Fibroblast of mammary gland (primary cell): Measurements from ENCODE around the gene TXNDC16.

ENCODE experiments used
- DNase-seq: peaks from one replicate; pipeline ENCODE4 v3.0.0-alpha.2; 2010; ENCODE audit warnings: low read depth
- H3K4me3 ChIP-seq: 2 replicates; pipeline ENCODE4 v1.5.1; 2011; ENCODE audit warnings: low read depth, mild to moderate bottlenecking, low read length, moderate library complexity; ENCODE audit not compliant: control insufficient read depth
- TF ChIP-seq, protein P1 (sequence below): conservative IDR thresholded peaks from 2 replicates; pipeline ENCODE4 v1.5.1; 2011; ENCODE audit warnings: low read depth, low read length, inconsistent platforms; ENCODE audit not compliant: control insufficient read depth, insufficient read depth

Gene TXNDC16

GRCh38 chr14:52552063-52552988 is at the start of gene TXNDC16, which contains the start of gene GPR137C:
Gene TXNDC16 (minus strand): TSS chr14:52552505. CDS start chr14:52543557, 8,948 bp downstream.
Gene GPR137C (plus strand): TSS chr14:52552836. CDS start chr14:52553148, 312 bp downstream.
- DNase-seq, result peak; percentile 99
- TF ChIP-seq, protein P1, sequence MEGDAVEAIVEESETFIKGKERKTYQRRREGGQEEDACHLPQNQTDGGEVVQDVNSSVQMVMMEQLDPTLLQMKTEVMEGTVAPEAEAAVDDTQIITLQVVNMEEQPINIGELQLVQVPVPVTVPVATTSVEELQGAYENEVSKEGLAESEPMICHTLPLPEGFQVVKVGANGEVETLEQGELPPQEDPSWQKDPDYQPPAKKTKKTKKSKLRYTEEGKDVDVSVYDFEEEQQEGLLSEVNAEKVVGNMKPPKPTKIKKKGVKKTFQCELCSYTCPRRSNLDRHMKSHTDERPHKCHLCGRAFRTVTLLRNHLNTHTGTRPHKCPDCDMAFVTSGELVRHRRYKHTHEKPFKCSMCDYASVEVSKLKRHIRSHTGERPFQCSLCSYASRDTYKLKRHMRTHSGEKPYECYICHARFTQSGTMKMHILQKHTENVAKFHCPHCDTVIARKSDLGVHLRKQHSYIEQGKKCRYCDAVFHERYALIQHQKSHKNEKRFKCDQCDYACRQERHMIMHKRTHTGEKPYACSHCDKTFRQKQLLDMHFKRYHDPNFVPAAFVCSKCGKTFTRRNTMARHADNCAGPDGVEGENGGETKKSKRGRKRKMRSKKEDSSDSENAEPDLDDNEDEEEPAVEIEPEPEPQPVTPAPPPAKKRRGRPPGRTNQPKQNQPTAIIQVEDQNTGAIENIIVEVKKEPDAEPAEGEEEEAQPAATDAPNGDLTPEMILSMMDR, result no peak
- H3K4me3 ChIP-seq, result peak within 1 kb of the TSS; percentile 77

GRCh38 chr14:52599974-52600373 is 47.7 kb upstream of the TXNDC16 start:
- DNase-seq, result no peak
- H3K4me3 ChIP-seq, result no peak overlapping the region
- TF ChIP-seq, protein P1, result no peak

GRCh38 chr14:52598568-52598967 is 46.3 kb upstream of the TXNDC16 start:
- TF ChIP-seq, protein P1, result no peak
- no peak overlapping the region for H3K4me3 ChIP-seq

GRCh38 chr14:52596861-52597260 is 44.6 kb upstream of the TXNDC16 start:
- DNase-seq, result peak; percentile 4
- TF ChIP-seq, protein P1, result no peak

More at GRCh38 chr14:52598568-52598967, 46.3 kb upstream of the TXNDC16 start:
- DNase-seq, result no peak

DNA sequence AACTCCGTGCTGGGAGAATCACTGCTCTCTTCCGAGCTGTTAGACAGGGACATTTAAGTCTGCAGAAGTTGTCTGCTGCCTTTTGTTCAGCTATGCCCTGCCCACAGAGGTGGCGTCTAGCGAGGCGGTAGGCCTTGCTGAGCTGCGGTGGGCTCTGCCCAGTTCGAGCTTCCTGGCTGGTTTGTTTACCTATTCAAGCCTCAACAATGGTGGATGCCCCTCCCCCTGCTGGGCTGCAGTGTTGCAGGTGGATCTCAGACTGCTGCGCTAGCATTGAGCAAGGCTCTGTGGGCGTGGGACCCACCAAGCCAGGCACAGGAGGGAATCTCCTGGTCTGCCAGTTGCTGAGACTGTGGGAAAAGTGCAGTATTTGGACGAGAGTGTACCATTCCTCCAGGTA is 44.0 kb upstream of the TXNDC16 start:
- H3K4me3 ChIP-seq, result no peak overlapping the region
- DNase-seq, result no peak
- TF ChIP-seq, protein P1, result no peak

More at GRCh38 chr14:52596861-52597260, 44.6 kb upstream of the TXNDC16 start:
- no peak overlapping the region for H3K4me3 ChIP-seq

DNA sequence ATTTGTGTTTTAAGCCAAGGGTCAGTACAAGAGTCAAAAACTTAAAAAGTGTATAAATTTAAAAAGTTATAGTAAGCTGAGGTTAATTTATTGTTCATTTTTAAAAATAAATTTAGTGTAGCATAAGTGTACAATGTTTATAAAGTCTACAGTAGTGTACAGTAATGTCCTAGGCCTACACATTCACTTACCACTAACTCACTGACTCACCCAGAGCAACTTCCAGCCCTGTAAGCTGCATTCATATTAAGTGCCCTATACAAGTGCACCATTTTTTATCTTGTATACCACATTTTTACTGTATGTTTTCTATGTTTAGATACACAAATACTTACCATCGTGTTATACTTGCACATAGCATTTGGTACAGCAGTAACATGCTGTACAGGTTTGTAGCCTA is 38.0 kb upstream of the TXNDC16 start:
- H3K4me3 ChIP-seq, result no peak overlapping the region
- DNase-seq, result peak; percentile 2
- TF ChIP-seq, protein P1, result no peak

GRCh38 chr14:52589646-52590045 is 37.3 kb upstream of the TXNDC16 start:
- TF ChIP-seq, protein P1, result no peak
- no peak for DNase-seq
- H3K4me3 ChIP-seq, result no peak overlapping the region
